Measurements from ENCODE around the gene MON2. TPM values are rescaled to one million over a fixed set of nuclear protein-coding genes. Genes with fewer than 3 reads are reported as not detected.

MON2 gene
- total RNA-seq, 1 experiment from 2014 or later, result 32.8 TPM

GRCh38 chr12:62632411-62632918 is 165.8 kb downstream of the MON2 start:
- POLR2A ChIA-PET (ENCODE audit: unreplicated experiment), result interaction anchor here (0.6 kb wide), 2 partner anchors 98 to 130 kb away, joined by 5 to 6 read pairs; no protein-coding TSS in a partner anchor
- peak overlapping the region; percentile 81 for H2AFZ ChIP-seq
- peak overlapping the region; percentile 61; the same call in 1 of the 2 replicates for H3K4me3 ChIP-seq
- H3F3A ChIP-seq (ENCODE audit: insufficient read depth, low read depth), result 0 out of 2 replicates have a peak, but pooled peaks cover 3% of the 10 kb centered on the region
- H3K79me2 ChIP-seq (ENCODE audit: low read depth), result no peaks in the 10 kb centered on the region
- no peaks in the 10 kb centered on the region for H4K20me1 ChIP-seq (ENCODE audit: insufficient read depth)
- H3K4me2 ChIP-seq, result peak overlapping the region; percentile 76
- CTCF ChIA-PET, result interaction anchor here (0.6 kb wide), 1 partner anchor 27 kb away, joined by 13 read pairs; no protein-coding TSS in a partner anchor
- no peaks in the 10 kb centered on the region for H3K9me2 ChIP-seq (ENCODE audit: insufficient read depth)
- no peaks in the 10 kb centered on the region for H3K36me3 ChIP-seq (ENCODE audit: low read depth)
- H3K27me3 ChIP-seq (ENCODE audit: insufficient read depth, low read depth), result no peaks in the 10 kb centered on the region
- peak overlapping the region; percentile 64 for H3K27ac ChIP-seq
- intact Hi-C loops (cut with micrococcal nuclease; ENCODE audit: unreplicated experiment), result no loop called here
- DNase-seq, result peak in 1 of 2 experiments; percentile 5
- H3K9me3 ChIP-seq (ENCODE audit: insufficient read depth, low read depth), result no peaks in the 10 kb centered on the region
- TF ChIP-seq EZH2 (IDR thresholded peaks at IDR 0.05; ENCODE audit: low read depth), result no peak
- no peak for TF ChIP-seq CTCF (conservative IDR thresholded peaks at IDR 0.05)
- 0 out of 2 replicates have a peak, but pooled peaks cover 8% of the 10 kb centered on the region for H3K4me1 ChIP-seq (replicated peaks; ENCODE audit: insufficient read depth)
- TSS peak; percentile 50 for BruUV-seq (replicated peaks)

- BruUV-seq (replicated peaks), result no TSS peak
- Histone ChIP-seq H3K27ac (no peak overlapping the region), H3K4me3 (no peak overlapping the region), H3F3A (ENCODE audit: insufficient read depth, low read depth) (0 out of 2 replicates have a peak, but pooled peaks cover 3% of the 10 kb centered on the region), H3K36me3 (ENCODE audit: low read depth) (no peaks in the 10 kb centered on the region), H3K9me2 (ENCODE audit: insufficient read depth) (no peaks in the 10 kb centered on the region), H3K9me3 (ENCODE audit: insufficient read depth, low read depth) (no peaks in the 10 kb centered on the region; the same call in 1 of the 2 replicates), H4K20me1 (ENCODE audit: insufficient read depth) (no peaks in the 10 kb centered on the region), H3K79me2 (ENCODE audit: low read depth) (no peaks in the 10 kb centered on the region), H3K4me1 (replicated peaks; ENCODE audit: insufficient read depth) (peaks cover 12% of the 10 kb centered on the region), H3K27me3 (ENCODE audit: insufficient read depth, low read depth) (no peaks in the 10 kb centered on the region), H2AFZ (no peak overlapping the region), H3K4me2 (no peak overlapping the region)
- TF ChIP-seq EZH2 (IDR thresholded peaks at IDR 0.05; ENCODE audit: low read depth) (no peak), CTCF (conservative IDR thresholded peaks at IDR 0.05) (no peak)
- DNase-seq, result no peak
- intact Hi-C loops (cut with micrococcal nuclease; ENCODE audit: unreplicated experiment), result no loop called here
- ChIA-PET CTCF (no interaction called here), POLR2A (ENCODE audit: unreplicated experiment) (interaction anchor here (0.7 kb wide), 1 partner anchor 22 kb away, joined by 5 read pairs; no protein-coding TSS in a partner anchor)
Measured at GRCh38 chr12:62635649-62636048, 169.0 kb downstream of the MON2 start.

- H3K36me3 ChIP-seq (ENCODE audit: low read depth), result no peaks in the 10 kb centered on the region
- peaks cover 6% of the 10 kb centered on the region for H3K9me3 ChIP-seq (ENCODE audit: insufficient read depth, low read depth)
- BruUV-seq (replicated peaks), result no TSS peak
- no peak overlapping the region for H3K4me3 ChIP-seq
- no peaks in the 10 kb centered on the region for H3K9me2 ChIP-seq (ENCODE audit: insufficient read depth)
- H3K4me2 ChIP-seq, result no peak overlapping the region
- DNase-seq, result no peak
- H3K27me3 ChIP-seq (ENCODE audit: insufficient read depth, low read depth), result no peaks in the 10 kb centered on the region
- H3F3A ChIP-seq (ENCODE audit: insufficient read depth, low read depth), result peaks cover 10% of the 10 kb centered on the region; the same call in 1 of the 2 replicates
- H3K79me2 ChIP-seq (ENCODE audit: low read depth), result no peaks in the 10 kb centered on the region
- no peak overlapping the region for H2AFZ ChIP-seq
- CTCF ChIA-PET, result interaction anchor here (0.7 kb wide), 1 partner anchor 10 kb away, joined by 6 read pairs; no protein-coding TSS in a partner anchor
- TF ChIP-seq CTCF (conservative IDR thresholded peaks at IDR 0.05) (no peak), EZH2 (IDR thresholded peaks at IDR 0.05; ENCODE audit: low read depth) (no peak)
- H3K27ac ChIP-seq, result no peak overlapping the region
- no peaks in the 10 kb centered on the region for H4K20me1 ChIP-seq (ENCODE audit: insufficient read depth)
- POLR2A ChIA-PET (ENCODE audit: unreplicated experiment), result no interaction called here
- peaks cover 14% of the 10 kb centered on the region for H3K4me1 ChIP-seq (replicated peaks; ENCODE audit: insufficient read depth)
- intact Hi-C loops (cut with micrococcal nuclease; ENCODE audit: unreplicated experiment), result no loop called here
Measured at GRCh38 chr12:62637679-62638078, 171.1 kb downstream of the MON2 start.
